Activated CD4-positive, alpha-beta T cell treated with anti-CD3 and anti-CD28 coated beads, Interleukin-2, amount 10 ng/mL, durations not matched to agents 24 days and 14 days (primary cell): Measurements from ENCODE around the gene TKFC. TPM values are rescaled to one million over a fixed set of nuclear protein-coding genes. Genes with fewer than 3 reads are reported as not detected.

Experiments
- DNase-seq: peaks from one replicate; pipeline ENCODE4 v3.0.0; 2022
- H3K27ac Mint-ChIP-seq: one replicate; pipeline ENCODE4 v1.8.0; 2022; ENCODE audit warnings: mild to moderate bottlenecking, mixed read lengths
- H3K27me3 Mint-ChIP-seq: one replicate; pipeline ENCODE4 v1.8.0; 2022; ENCODE audit warnings: mixed read lengths
- H3K36me3 Mint-ChIP-seq: one replicate; pipeline ENCODE4 v1.8.0; 2022; ENCODE audit warnings: low read depth, mild to moderate bottlenecking, mixed read lengths
- H3K4me1 Mint-ChIP-seq: one replicate; pipeline ENCODE4 v1.8.0; 2021; ENCODE audit warnings: mixed read lengths
- H3K4me3 Mint-ChIP-seq: one replicate; pipeline ENCODE4 v1.8.0; 2022; ENCODE audit warnings: mild to moderate bottlenecking, moderate library complexity, mixed read lengths
- H3K9me3 Mint-ChIP-seq: one replicate; pipeline ENCODE4 v1.8.0; 2021; ENCODE audit warnings: mixed read lengths
- intact Hi-C: fragments of 100-400 bp; cut with micrococcal nuclease; formaldehyde crosslinking; loops from one replicate; pipeline ENCODE4 v1.15.1; 2023
- total RNA-seq: library from RNA; stranded (reverse); gene quantifications from 2 replicates; pipeline ENCODE4 v1.2.3, GENCODE V29; 2022

The TKFC gene, protein sequence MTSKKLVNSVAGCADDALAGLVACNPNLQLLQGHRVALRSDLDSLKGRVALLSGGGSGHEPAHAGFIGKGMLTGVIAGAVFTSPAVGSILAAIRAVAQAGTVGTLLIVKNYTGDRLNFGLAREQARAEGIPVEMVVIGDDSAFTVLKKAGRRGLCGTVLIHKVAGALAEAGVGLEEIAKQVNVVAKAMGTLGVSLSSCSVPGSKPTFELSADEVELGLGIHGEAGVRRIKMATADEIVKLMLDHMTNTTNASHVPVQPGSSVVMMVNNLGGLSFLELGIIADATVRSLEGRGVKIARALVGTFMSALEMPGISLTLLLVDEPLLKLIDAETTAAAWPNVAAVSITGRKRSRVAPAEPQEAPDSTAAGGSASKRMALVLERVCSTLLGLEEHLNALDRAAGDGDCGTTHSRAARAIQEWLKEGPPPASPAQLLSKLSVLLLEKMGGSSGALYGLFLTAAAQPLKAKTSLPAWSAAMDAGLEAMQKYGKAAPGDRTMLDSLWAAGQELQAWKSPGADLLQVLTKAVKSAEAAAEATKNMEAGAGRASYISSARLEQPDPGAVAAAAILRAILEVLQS
- total RNA-seq, result 81.7 and 84.7 TPM in 2 replicates

DNA sequence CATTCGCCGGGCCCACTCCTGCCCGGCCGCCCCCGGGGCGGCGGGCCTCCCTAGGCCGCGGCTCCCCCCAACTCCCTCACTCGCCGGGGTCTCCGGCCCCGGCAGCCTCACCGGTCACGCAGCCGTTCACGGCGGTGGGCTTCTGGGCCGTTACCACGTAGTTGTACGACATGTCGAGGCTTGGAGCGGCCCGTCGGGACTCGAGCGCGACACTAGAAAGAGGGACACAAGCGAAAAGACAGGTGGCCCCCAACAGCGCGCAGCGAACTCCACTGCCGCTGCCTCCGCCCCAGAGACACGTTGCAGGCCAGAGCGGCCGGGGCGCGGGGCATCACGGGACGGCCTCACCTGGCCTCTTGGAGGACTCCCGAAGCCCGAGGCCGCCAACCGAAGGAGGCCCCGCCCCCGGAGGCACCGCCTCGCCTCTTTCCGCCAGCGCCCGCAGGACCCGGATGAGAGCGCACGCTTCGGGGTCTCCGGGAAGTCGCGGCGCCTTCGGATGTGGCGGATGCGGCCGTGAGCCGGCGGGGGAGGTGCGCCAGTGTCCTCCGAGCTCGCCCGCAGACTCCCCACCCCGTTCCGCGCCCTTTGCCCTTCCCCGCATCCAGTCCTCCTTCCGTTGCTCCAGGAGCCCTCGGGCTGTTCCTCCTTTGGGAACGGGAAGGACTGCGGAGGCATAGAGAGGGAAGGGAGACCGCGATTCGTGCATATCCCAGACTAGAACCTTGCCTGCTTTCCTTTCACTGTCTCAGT is at the start of gene TKFC, which contains the start of gene DDB1:
TKFC (plus strand) TSS at position 432 of the 753 bp plus-strand sequence. CDS start 1,501 bp downstream, outside the sequence.
DDB1 (minus strand) TSS at position 309 of the 753 bp plus-strand sequence; CDS start at position 172, 137 bp downstream.
- Mint-ChIP-seq H3K36me3 (peaks cover 43% of the 10 kb centered on the region), H3K27me3 (no peaks in the 10 kb centered on the region), H3K27ac (peak within 1 kb of the TSS; percentile 98), H3K4me3 (peak within 1 kb of the TSS; percentile 97), H3K4me1 (peaks cover 56% of the 10 kb centered on the region), H3K9me3 (no peaks in the 10 kb centered on the region)
- DNase-seq, result peak; percentile 100
- intact Hi-C loops, result loop anchor here (1.0 to 5.0 kb wide), 5 partner anchors 29 to 491 kb away; partner anchors contain the start of genes CCDC86, CPSF7, PRPF19 and TMEM138

DNA sequence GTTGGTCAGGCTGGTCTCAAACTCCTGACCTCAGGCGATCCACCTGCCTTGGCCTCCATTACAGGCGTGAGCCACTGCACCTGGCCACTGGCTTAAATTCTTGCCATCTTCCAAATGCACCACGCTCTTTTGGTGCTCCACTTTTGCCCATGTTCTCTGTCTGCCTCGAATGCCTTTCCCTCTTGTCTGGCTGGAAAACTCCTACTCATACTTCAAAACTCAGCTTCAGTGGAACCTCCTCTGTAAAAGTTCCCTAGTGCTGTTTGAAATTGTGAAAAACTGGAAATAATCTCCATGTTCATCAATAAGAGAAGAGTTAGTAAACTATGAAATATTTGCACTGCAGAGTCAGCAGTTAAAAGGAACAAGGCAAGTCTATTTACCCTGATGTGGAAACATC is 49.4 kb upstream of the TKFC start:
- Mint-ChIP-seq H3K4me3 (no peak overlapping the region), H3K27me3 (no peaks in the 10 kb centered on the region), H3K9me3 (no peaks in the 10 kb centered on the region), H3K36me3 (peaks cover 9% of the 10 kb centered on the region), H3K27ac (no peak overlapping the region), H3K4me1 (peaks cover 2% of the 10 kb centered on the region)
- intact Hi-C loops, result no loop called here
- no peak for DNase-seq

DNA sequence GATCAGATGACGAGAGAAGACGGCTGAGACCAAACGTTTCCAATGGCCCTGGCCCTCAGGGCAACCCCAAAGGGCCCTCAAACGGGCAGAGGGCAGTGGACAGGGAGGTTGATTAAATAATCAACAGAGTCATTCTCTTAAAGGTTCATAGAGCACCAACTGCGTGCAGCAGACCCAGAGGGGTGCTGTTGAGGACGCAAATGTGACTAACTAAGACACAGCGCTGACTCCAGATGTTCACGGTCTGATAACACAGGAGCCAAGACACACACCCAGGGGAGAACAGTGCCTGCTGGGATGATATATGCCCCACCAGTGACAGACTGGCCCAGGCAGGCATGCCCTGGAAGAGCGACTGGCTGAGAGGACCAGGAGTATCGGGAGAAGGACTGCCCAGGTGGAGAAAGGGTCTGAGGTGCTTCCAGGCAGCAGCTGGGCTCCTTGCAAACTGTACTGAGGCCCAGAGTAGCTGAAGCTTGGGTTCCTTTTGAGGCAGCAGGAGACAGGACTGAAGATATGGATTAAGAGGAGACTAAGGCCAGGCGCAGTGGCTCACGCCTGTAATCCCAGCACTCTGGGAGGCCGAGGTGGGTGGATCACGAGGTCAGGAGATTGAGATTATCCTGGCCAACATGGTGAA is 45.6 kb upstream of the TKFC start:
- Mint-ChIP-seq H3K36me3 (peaks cover 9% of the 10 kb centered on the region), H3K27me3 (peaks cover 2% of the 10 kb centered on the region), H3K9me3 (no peaks in the 10 kb centered on the region), H3K4me1 (no peaks in the 10 kb centered on the region), H3K4me3 (no peak overlapping the region), H3K27ac (no peak overlapping the region)
- intact Hi-C loops, result no loop called here
- no peak for DNase-seq

DNA sequence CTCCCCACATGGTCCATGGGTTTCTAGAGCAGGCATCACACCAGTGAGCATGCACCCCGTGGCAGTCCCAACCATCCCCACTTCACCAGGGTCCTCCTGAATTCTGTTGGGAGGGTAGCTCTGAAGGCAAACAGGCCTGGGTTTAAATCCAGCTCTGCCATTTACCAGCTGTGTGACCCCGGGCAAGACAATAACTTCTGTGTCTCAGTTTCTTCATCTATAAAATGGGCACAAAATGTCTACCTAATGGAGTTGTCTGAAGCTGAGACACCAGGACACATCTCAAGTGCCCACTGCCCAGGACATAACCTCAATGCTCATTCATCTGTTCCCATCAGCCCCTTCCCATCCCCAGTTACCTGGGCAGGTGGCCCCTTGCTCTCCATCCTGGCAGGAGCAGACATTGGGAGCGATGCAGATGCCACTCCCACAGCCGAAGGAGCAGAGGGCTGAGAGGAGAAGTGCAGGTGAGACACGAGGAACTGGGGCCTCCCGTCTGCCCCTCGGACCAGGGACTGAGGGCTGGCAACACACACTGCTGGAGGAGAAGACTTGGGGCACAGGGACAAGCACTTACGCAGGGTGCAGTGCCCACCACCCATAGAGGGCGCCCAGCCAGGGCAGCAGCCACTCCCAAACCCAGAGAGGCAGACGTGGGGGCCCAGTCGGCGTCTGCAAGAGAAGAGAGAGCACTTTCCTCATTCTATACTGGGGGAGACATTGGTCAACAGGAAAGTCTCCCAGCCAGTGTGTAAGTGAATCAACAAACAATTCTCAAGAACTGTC is 41.9 kb upstream of the TKFC start:
- DNase-seq, result no peak
- Mint-ChIP-seq H3K4me3 (no peak overlapping the region), H3K27ac (no peak overlapping the region), H3K4me1 (peaks cover 3% of the 10 kb centered on the region), H3K9me3 (no peaks in the 10 kb centered on the region), H3K27me3 (peaks cover 13% of the 10 kb centered on the region), H3K36me3 (peaks cover 3% of the 10 kb centered on the region)
- intact Hi-C loops, result no loop called here

DNA sequence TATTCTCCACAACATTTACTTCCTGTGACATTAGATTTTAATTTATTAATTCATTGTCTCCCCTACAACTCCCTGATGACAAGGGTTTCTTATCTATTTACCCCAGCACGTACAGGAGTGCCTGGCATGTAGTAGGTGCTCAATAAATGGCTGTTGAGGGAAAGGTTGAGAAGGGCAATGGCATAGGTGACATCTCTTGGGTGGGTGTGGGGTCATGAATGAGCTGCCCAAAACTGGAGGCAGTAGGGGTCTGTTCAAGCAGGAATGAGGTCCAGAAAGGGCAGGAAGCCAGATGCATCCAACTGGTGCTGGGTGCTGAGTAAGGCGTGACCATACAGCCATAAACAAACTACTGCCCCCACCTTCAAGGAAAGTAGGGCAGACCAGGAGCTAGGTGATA is 40.7 kb upstream of the TKFC start:
- intact Hi-C loops, result no loop called here
- peak overlapping the region; percentile 41 for H3K27ac Mint-ChIP-seq
- no peak for DNase-seq
- H3K9me3 Mint-ChIP-seq, result no peaks in the 10 kb centered on the region
- H3K4me1 Mint-ChIP-seq, result peaks cover 7% of the 10 kb centered on the region
- peaks cover 13% of the 10 kb centered on the region for H3K27me3 Mint-ChIP-seq
- peaks cover 6% of the 10 kb centered on the region for H3K36me3 Mint-ChIP-seq
- peak overlapping the region; percentile 51 for H3K4me3 Mint-ChIP-seq

DNA sequence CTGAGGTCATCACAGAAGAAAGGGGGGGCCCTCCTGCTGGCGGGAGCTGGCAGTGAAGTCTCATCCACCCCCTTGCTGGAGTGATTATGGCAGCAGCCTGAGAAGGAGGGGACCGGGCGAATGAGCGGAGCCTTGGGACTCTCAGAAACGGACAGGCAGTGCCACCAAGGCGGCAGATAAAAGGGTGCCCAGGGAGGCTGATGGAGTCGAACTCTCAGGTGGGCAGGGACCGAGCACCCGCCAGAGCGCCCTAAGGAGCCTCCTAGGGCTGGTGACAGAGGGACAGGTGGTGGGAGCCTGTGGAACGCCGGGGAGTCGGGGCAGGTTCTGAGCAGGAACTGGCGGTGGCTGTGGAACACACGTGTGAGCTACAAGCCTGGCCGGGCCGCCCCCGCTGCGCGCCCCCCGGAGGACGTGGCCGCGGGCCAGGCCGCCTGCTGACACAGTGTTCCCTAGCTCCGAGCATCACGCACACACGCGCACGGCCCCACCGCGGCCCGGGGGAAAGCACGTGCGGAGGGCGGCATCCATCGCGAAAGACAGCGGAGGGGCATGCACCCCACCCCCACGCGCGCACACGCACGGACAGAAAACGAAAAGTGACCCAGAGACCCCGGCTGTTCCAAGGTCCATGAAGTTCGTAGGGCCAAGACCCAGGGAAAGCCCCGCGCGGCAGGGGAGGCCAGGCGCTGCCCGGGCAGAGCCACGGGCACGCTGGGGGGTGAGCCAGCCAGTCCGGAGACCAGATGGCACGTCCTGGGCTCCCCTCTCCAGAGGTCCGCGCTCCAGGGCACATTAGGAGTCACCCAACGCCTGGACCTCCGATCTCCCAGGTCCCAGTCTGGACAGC is 38.9 kb upstream of the TKFC start:
- peak; percentile 71 for DNase-seq
- intact Hi-C loops, result loop anchor here (1.0 kb wide), 3 partner anchors 39 to 67 kb away; partner anchors contain the start of genes CYB561A3, DDB1 and TKFC

DNA sequence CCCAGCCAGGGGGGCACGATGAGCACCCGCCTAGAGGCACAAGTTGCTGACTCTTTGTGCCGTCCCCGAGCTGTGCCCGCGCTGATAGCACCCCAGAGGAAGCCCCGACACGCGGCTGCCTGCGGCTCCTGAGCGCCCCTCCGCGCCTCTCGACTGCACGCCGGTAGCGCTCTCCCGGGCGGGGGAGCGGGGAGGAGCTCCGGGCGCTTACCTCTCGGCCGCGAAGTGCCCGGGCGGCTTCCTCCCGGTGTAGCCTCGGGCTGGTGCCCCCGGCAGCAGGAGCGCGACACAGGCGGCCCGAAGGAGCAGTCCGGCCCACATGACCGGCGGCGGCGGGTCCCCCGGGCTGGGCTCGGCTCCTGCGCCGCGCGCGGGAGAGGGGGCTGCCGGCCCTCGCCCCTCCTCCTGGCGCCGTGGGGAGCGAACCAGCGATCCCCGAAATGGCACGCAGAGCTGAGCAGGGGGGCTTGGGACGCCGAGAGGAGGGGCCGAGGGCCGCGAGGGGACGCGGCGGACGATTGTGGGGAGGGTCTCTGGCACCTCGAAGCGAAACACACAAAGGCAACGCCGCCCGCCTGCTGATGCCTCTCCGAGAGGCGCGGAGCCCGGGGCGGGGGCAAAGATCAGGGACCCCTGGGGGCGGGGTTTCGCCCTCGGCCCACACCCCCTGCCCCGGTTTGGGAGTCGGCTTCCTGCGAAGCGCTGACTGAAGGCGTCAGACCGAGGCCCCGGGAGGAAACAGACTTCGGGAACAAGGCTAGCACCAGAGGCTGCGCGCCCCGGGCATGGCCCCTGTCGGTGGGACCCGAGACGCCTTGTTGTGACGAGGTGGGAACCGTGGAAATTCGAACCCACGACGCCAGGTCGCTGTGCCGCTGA is 38.1 kb upstream of the TKFC start, which contains the start of gene VWCE:
VWCE (minus strand) TSS at position 600 of the 879 bp plus-strand sequence; CDS start at position 321, 279 bp downstream.
- H3K27ac Mint-ChIP-seq, result peak within 1 kb of the TSS; percentile 89
- no peaks in the 10 kb centered on the region for H3K9me3 Mint-ChIP-seq
- peaks cover 23% of the 10 kb centered on the region for H3K4me1 Mint-ChIP-seq
- intact Hi-C loops, result loop anchor here (1.0 kb wide), 3 partner anchors 38 to 66 kb away; partner anchors contain the start of genes CYB561A3, DDB1 and TKFC
- peaks cover 13% of the 10 kb centered on the region for H3K27me3 Mint-ChIP-seq
- peak; percentile 92 for DNase-seq
- peaks cover 23% of the 10 kb centered on the region for H3K36me3 Mint-ChIP-seq
- H3K4me3 Mint-ChIP-seq, result peak within 1 kb of the TSS; percentile 89

More for the DNA sequence above, 38.9 kb upstream of the TKFC start:
- peaks cover 22% of the 10 kb centered on the region for H3K4me1 Mint-ChIP-seq
- H3K27me3 Mint-ChIP-seq, result peaks cover 13% of the 10 kb centered on the region
- peaks cover 20% of the 10 kb centered on the region for H3K36me3 Mint-ChIP-seq
- H3K27ac Mint-ChIP-seq, result peak overlapping the region; percentile 89
- no peaks in the 10 kb centered on the region for H3K9me3 Mint-ChIP-seq
- peak overlapping the region; percentile 89 for H3K4me3 Mint-ChIP-seq

DNA sequence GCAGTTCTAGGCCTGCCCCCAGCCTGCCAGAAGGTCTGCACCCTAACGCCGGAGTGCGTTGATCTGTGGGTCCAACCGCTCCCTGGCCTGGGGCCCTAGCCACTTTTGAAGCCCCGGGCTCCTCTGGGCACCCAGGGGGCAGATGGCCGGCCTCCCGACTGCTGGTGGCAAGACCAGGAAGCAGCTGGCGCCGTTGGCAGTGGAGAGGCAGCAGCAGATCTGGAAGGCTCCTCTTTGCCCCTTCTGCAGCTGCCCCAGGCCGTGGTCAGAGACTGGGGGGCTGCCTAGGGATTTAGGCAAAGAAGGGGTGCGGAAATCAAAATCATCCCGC is 37.5 kb upstream of the TKFC start:
- Mint-ChIP-seq H3K27ac (no peak overlapping the region), H3K4me3 (peak overlapping the region; percentile 89), H3K36me3 (peaks cover 29% of the 10 kb centered on the region), H3K9me3 (no peaks in the 10 kb centered on the region), H3K4me1 (peaks cover 26% of the 10 kb centered on the region), H3K27me3 (peaks cover 13% of the 10 kb centered on the region)
- DNase-seq, result no peak
- intact Hi-C loops, result no loop called here

DNA sequence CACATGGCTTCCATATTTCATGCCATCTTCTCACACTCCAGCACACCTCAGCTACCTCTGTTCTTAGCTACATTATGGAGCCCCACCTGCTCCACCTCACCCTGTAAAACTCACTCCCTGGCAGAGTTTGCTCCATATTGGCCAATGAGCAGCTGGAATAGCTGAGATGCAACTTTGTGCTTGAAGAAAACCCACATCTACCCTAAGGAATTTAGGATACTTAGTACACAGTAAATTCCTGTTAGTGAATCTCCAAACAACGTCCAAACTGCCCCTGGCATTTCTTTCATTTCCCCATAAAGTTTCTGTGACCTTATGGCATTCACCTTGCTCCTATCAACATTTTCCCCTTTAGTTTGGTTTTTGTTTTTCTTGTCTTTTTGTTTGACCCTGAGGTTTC is 35.7 kb upstream of the TKFC start:
- Mint-ChIP-seq H3K4me1 (peaks cover 27% of the 10 kb centered on the region), H3K36me3 (peaks cover 43% of the 10 kb centered on the region), H3K4me3 (peak overlapping the region; percentile 14), H3K27me3 (peaks cover 12% of the 10 kb centered on the region), H3K9me3 (no peaks in the 10 kb centered on the region), H3K27ac (peak overlapping the region; percentile 10)
- DNase-seq, result no peak
- intact Hi-C loops, result no loop called here

DNA sequence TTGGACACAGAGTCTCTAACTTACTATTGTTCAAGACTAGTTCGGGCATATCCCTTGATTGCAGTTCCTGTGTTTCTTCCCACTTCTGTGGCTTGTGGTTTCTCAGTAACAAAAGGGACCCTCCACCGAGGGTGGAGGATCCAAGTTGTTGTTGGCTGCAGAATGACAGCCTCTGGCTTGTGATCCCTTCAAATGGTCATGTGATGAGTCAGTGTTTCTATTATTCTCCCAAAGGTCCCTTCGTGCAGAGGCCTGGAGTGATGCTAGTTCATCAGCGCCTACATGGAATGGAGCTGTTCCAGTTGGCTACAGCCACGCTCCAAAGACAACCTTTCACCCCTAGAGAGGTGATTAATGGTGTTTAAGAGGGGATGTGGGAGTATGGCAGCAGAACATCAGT is 35.3 kb upstream of the TKFC start:
- Mint-ChIP-seq H3K36me3 (peaks cover 47% of the 10 kb centered on the region), H3K27me3 (peaks cover 9% of the 10 kb centered on the region), H3K4me3 (peak overlapping the region; percentile 14), H3K4me1 (peaks cover 27% of the 10 kb centered on the region), H3K27ac (peak overlapping the region; percentile 10), H3K9me3 (no peaks in the 10 kb centered on the region)
- DNase-seq, result no peak
- intact Hi-C loops, result no loop called here

DNA sequence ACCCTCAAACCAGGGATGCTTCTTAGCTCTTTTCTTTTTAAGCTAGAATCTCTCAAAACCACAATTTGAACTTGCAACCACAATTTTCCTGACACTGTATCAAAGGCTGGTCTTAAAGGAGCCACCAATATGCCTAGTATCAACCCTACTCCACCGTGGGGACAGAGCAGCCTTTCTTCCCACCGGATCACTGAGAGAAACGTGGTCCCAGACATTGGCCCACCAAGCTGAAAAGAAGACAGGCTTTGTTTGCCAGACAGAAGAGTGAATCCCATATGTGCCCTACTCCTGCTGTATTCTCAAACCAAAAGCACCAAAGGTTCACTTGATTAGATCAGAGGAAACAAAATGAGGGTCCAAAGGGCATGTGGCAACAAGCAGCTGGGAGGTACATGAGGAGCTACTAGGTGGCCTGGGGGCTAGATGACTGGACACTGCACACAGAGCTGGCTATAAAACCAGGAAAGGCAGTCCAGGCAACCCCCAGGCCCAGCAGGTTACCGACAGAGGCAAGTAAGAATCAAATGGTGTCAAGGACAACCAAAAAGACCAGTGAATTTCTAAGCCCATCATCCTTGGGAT is 34.3 kb upstream of the TKFC start:
- Mint-ChIP-seq H3K36me3 (peaks cover 54% of the 10 kb centered on the region), H3K4me3 (no peak overlapping the region), H3K27me3 (peaks cover 2% of the 10 kb centered on the region), H3K9me3 (no peaks in the 10 kb centered on the region), H3K27ac (peak overlapping the region; percentile 67), H3K4me1 (peaks cover 26% of the 10 kb centered on the region)
- intact Hi-C loops, result no loop called here
- DNase-seq, result no peak
